Thymus (tissue), 14 donors: ENCODE measurements around the gene PCGF5. TPM values are rescaled to one million over a fixed set of nuclear protein-coding genes. Genes with fewer than 3 reads are reported as not detected.
"Not testable (repeated sequence)": the region's sequence is repeated elsewhere in the genome, so short reads cannot be mapped to it uniquely, and the experiment has no call there.

Source experiments
- DNase-seq, 9 donors: peaks; one replicate each; pipeline ENCODE4 v3.0.0-alpha.2; 2013; ENCODE audit warnings: low spot score in 9 of 9, low read depth in 6 of 9, missing footprints in 1 of 9
- H3K27ac ChIP-seq, 2 donors: one replicate each; pipeline ENCODE4 v1.5.1; 2013; ENCODE audit warnings: control low read depth in 1 of 2, low read depth in 1 of 2, low read length in 1 of 2, mild to moderate bottlenecking in 1 of 2, moderate library complexity in 1 of 2
- H3K27me3 ChIP-seq, 2 donors: one replicate each; pipeline ENCODE4 v1.5.1; 2013; ENCODE audit warnings: low read length in 1 of 2; ENCODE audit not compliant: control insufficient read depth in 2 of 2, insufficient read depth in 1 of 2
- H3K36me3 ChIP-seq, 2 donors: one replicate each; pipeline ENCODE4 v1.5.1; 2013; ENCODE audit warnings: low read length in 1 of 2, mild to moderate bottlenecking in 1 of 2, moderate library complexity in 1 of 2; ENCODE audit not compliant: control insufficient read depth in 2 of 2, insufficient read depth in 2 of 2
- H3K4me1 ChIP-seq, 2 donors: one replicate each; pipeline ENCODE4 v1.5.1; 2013; ENCODE audit warnings: low read length in 2 of 2; ENCODE audit not compliant: control insufficient read depth in 2 of 2, insufficient read depth in 2 of 2
- H3K4me3 ChIP-seq, 2 donors: one replicate each; pipeline ENCODE4 v1.5.1; 2013; ENCODE audit warnings: low read length in 2 of 2, control low read depth in 1 of 2, mild to moderate bottlenecking in 1 of 2
- H3K9me3 ChIP-seq, 2 donors: one replicate each; pipeline ENCODE4 v1.5.1; 2013; ENCODE audit warnings: low read length in 1 of 2, mild to moderate bottlenecking in 1 of 2; ENCODE audit not compliant: control insufficient read depth in 2 of 2, insufficient read depth in 1 of 2
- WGBS: extraction: QIAGEN DNeasy Blood & Tissue Kit; methylation state at CpG from one replicate; pipeline ENCODE4 v1.1.7; 2013; 5-methylcytosine and 5-hydroxymethylcytosine counted together
- long read RNA-seq, 10 donors: transcript quantifications; one replicate each; lab custom pipeline, GENCODE V29; 2026
- polyA plus RNA-seq: library from polyadenylated mRNA; stranded (reverse); fragments of 200-250 nt; gene quantifications from one replicate; pipeline ENCODE4 v1.2.3, GENCODE V29; 2013
- total RNA-seq: library from RNA; stranded (reverse); fragments of 120-200 nt; gene quantifications from one replicate; pipeline ENCODE4 v1.2.4, GENCODE V29; 2013
- donor health status: healthy.

Gene PCGF5
- total RNA-seq (37.5 TPM), polyA plus RNA-seq (29.9 TPM)
- long read RNA-seq, donor 1, full-length matches to known transcripts, result 4 of 4 reads
- long read RNA-seq, donor 1, partial matches to known transcripts, result 0 of 4 reads
- long read RNA-seq, donor 1, other reads (novel, unspliced or antisense), result 0 of 4 reads
- long read RNA-seq, donor 2, result 0 reads
- long read RNA-seq, donor 3, full-length matches to known transcripts, result 23 of 38 reads
- long read RNA-seq, donor 3, partial matches to known transcripts, result 15 of 38 reads
- long read RNA-seq, donor 3, other reads (novel, unspliced or antisense), result 0 of 38 reads
- long read RNA-seq, donor 4, full-length matches to known transcripts, result 8 of 8 reads
- long read RNA-seq, donor 4, partial matches to known transcripts, result 0 of 8 reads
- long read RNA-seq, donor 4, other reads (novel, unspliced or antisense), result 0 of 8 reads
- long read RNA-seq, donor 5, full-length matches to known transcripts, result 20 of 26 reads
- long read RNA-seq, donor 5, partial matches to known transcripts, result 6 of 26 reads
- long read RNA-seq, donor 5, other reads (novel, unspliced or antisense), result 0 of 26 reads
- long read RNA-seq, donor 6, full-length matches to known transcripts, result 9 of 9 reads
- long read RNA-seq, donor 6, partial matches to known transcripts, result 0 of 9 reads
- long read RNA-seq, donor 6, other reads (novel, unspliced or antisense), result 0 of 9 reads
- long read RNA-seq, donor 7, full-length matches to known transcripts, result 17 of 29 reads
- long read RNA-seq, donor 7, partial matches to known transcripts, result 12 of 29 reads
- long read RNA-seq, donor 7, other reads (novel, unspliced or antisense), result 0 of 29 reads
- long read RNA-seq, donor 8, transcript PCGF5-202 (3 exons, 973 nt), result major isoform, 5 of 5 reads
- long read RNA-seq, donor 8, partial matches to known transcripts, result 0 of 5 reads
- long read RNA-seq, donor 8, other reads (novel, unspliced or antisense), result 0 of 5 reads
- long read RNA-seq, donor 9, full-length matches to known transcripts, result 9 of 9 reads
- long read RNA-seq, donor 9, partial matches to known transcripts, result 0 of 9 reads
- long read RNA-seq, donor 9, other reads (novel, unspliced or antisense), result 0 of 9 reads
- long read RNA-seq, donor 10, full-length matches to known transcripts, result 10 of 10 reads
- long read RNA-seq, donor 10, partial matches to known transcripts, result 0 of 10 reads
- long read RNA-seq, donor 10, other reads (novel, unspliced or antisense), result 0 of 10 reads

DNA sequence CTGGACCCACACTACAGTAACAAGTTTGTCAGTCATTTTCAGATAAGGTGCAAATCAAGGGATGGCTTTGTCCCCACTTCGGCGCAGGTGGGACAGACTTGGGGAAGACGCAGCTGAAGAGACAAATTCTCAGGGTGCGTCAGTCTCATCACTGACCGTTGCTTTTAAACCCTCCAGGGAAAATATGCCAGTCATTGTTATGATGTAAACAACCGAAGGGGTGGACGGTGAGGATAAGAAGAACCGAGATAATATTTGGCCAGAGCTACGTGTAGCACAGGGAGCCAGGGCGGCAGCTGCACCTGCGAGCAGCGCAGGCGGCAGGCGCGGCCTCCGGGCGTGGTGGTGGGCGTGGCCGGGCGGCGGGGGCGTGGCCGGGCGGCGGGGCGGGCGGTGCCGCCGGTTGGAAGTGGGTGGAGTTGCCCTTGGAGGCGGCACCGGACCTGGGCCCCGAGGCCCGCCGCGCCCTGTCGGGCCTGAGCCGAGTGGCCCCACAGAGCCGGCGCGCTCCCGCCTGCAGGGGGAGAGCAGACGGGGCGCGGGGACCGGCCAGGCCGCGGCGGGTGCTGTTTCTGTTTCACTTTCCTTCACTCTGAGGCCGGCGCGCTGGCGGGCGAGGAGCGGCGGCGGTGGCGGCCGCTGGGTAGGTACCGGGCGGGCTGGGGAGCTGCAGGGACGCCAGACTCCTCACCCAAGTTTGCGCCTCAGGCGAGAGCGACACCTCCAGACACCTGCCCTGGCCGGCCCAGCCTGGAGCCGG lies at the start of gene PCGF5:
Gene PCGF5, plus strand, starts transcription at position 470 of the 760 bp plus-strand sequence. CDS start 2,209 bp downstream, outside the sequence.
- Histone ChIP-seq H3K9me3 (no peaks in the 10 kb centered on the region), H3K27me3 (no peaks in the 10 kb centered on the region), H3K27ac (peak within 1 kb of the TSS; percentile 80 to 81), H3K36me3 (peaks cover 0 to 20% of the 10 kb centered on the region in 2 donors), H3K4me3 (peak within 1 kb of the TSS; percentile 66 to 88), H3K4me1 (peaks cover 7 to 13% of the 10 kb centered on the region in 2 donors)
- peak; percentile 47 to 91 (median 76) for DNase-seq
- WGBS, result under 1% methylated on average over 66 of the region's 66 CpGs

DNA sequence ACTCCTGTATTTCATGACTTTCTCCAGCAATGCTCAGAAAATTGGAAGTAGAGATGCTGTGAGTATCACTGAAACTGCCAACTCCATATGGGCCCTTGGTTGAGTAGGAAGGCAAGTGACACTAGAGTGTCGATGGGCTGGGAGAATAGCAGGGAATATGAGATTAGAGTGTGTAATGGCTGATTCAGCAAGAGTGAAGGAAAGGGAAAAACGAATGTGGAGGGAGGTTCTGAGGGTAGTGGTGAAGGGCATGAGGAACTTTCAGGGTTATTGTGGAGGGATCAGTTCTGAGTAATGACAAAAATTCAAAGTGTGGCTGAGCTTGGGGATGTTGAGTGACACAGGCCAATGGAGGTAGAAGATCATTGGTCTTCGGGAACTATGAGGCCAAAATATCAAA lies 49.0 kb upstream of the PCGF5 start:
- Histone ChIP-seq H3K4me1 (no peaks in the 10 kb centered on the region), H3K27ac (no peak overlapping the region), H3K36me3 (no peaks in the 10 kb centered on the region), H3K9me3 (no peaks in the 10 kb centered on the region), H3K27me3 (no peaks in the 10 kb centered on the region), H3K4me3 (no peak overlapping the region)
- 95% methylated on average over 3 of the region's 3 CpGs for WGBS
- DNase-seq, result no peak

DNA sequence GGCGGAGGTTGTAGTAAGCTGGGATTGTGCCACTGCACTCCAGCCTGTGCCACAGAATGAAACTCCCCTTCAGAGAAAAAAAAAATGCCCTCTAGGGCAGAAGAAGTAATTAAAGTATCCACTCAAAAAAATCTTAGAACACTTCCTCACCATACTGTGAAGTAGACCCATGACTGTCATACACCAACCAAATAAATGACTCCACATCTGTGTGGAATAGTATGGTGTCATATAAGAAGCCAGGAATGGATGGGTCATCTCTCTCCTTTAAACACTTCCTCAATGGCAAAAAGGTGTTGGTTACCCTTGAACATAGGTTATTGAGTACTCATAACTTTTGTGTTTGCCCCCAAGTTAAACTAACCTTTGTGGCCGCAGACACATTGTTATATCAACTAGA lies 48.1 kb upstream of the PCGF5 start:
- Histone ChIP-seq H3K27ac (no peak overlapping the region), H3K4me3 (no peak overlapping the region), H3K4me1 (no peaks in the 10 kb centered on the region), H3K36me3 (no peaks in the 10 kb centered on the region), H3K9me3 (peaks cover 0 to 3% of the 10 kb centered on the region in 2 donors), H3K27me3 (no peaks in the 10 kb centered on the region)
- DNase-seq, result no peak
- over 99% methylated on average over 2 of the region's 2 CpGs for WGBS

DNA sequence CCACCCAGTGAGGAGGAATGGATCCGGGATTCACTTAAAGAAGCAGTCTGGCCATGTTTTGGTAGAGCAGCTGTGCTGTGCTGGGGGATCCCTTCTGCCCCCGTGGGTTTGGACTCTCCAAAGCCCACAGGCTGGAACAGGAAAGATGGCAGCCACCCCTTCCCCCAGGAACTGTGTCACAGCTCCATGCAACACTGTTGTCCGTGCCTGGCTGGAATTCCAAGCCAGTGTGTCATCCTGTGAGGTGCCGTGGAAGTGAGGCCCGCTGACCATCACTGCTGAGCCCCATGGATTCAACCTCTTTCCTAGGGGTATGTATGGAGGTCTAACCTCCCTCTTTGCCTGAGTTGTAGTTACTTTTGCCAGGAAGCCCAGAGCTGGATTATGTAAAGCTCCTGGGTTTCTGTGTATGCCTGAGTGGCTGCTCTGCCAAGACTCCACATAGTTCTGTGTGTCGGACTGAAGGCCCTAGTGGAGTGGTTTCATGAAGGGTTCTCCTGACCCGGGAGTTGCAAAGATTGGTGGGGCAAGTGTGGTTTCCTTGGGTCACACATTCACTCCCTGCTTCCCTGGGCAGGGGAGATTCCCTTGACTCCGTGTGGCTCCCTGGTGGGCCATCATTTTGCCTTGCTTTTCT lies 35.1 kb upstream of the PCGF5 start:
- H3K36me3 ChIP-seq, result peaks cover 0 to 3% of the 10 kb centered on the region in 2 donors
- H3K9me3 ChIP-seq, result peaks cover 0 to 3% of the 10 kb centered on the region in 2 donors
- H3K27me3 ChIP-seq, result no peaks in the 10 kb centered on the region
- peaks cover 16 to 24% of the 10 kb centered on the region in 2 donors for H3K4me1 ChIP-seq
- H3K4me3 ChIP-seq, result no peak overlapping the region
- no peak overlapping the region for H3K27ac ChIP-seq
- 97% methylated on average over 8 of the region's 8 CpGs for WGBS
- no peak for DNase-seq

DNA sequence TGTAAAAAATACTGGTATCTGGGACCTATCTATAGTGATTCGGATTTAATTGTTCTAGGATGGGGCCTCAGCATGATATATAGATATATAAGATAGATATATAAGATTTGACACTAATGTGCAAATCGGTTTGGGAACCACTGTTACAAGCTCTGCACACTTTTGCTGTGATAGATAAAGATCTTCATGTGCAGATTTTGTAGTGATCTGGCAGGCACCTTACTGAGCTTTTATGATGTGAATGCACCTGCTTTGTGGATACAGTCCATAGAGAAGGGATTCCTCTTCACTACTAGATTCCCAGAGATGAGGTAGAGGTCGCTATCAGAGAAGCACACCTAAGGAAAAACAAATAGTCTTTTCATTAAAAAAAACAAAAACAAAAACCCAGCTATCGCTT lies 33.3 kb upstream of the PCGF5 start:
- no peaks in the 10 kb centered on the region for H3K27me3 ChIP-seq
- WGBS, result 69% methylated on average over 4 of the region's 4 CpGs
- peaks cover 0 to 3% of the 10 kb centered on the region in 2 donors for H3K36me3 ChIP-seq
- H3K9me3 ChIP-seq, result peaks cover 0 to 3% of the 10 kb centered on the region in 2 donors
- no peak overlapping the region for H3K4me3 ChIP-seq
- peak in 1 of 9 donors; percentile 51 for DNase-seq
- H3K4me1 ChIP-seq, result peaks cover 16 to 24% of the 10 kb centered on the region in 2 donors
- no peak overlapping the region for H3K27ac ChIP-seq

DNA sequence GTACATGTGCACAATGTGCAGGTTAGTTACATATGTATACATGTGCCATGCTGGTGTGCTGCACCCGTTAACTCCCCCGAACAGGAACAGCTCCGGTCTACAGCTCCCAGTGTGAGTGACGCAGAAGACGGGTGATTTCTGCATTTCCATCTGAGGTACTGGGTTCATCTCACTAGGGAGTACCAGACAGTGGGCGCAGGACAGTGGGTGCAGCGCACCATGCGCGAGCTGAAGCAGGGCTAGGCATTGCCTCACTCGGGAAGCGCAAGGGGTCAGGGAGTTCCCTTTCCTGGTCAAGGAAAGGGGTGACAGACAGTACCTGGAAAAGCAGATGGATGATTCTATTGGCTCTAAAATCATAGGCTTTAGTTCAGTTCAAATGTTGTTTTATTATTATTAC lies 32.5 kb upstream of the PCGF5 start:
- H3K9me3 ChIP-seq, DNase-seq, H3K27ac ChIP-seq, H3K4me3 ChIP-seq, H3K27me3 ChIP-seq, H3K36me3 ChIP-seq: not testable (repeated sequence)
- H3K4me1 ChIP-seq, result peaks cover 16 to 24% of the 10 kb centered on the region in 2 donors
- 89% methylated on average over 11 of the region's 11 CpGs for WGBS

DNA sequence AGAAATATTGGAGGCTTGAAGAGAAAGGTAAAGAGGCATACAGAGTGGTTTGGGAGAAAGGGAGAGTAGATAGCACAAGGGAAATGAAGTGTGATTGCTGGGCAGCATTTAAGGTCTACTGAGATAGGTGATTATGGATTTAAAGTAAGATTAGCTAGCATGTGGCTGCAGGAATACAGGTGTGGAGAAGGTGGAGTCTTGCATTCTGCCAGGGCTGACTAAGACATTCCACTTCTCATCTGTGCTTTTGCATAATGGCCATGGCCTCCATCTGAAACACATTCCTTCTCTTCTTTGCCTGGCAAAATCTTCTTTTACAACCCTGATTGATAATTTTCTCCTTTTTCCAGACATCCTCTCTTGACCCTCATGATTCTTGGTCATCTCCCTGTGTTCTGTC lies 31.6 kb upstream of the PCGF5 start:
- Histone ChIP-seq H3K4me1 (peaks cover 16 to 24% of the 10 kb centered on the region in 2 donors), H3K9me3 (peaks cover 0 to 3% of the 10 kb centered on the region in 2 donors), H3K36me3 (peaks cover 0 to 3% of the 10 kb centered on the region in 2 donors), H3K27ac (no peak overlapping the region), H3K4me3 (no peak overlapping the region), H3K27me3 (no peaks in the 10 kb centered on the region)
- DNase-seq, result no peak

DNA sequence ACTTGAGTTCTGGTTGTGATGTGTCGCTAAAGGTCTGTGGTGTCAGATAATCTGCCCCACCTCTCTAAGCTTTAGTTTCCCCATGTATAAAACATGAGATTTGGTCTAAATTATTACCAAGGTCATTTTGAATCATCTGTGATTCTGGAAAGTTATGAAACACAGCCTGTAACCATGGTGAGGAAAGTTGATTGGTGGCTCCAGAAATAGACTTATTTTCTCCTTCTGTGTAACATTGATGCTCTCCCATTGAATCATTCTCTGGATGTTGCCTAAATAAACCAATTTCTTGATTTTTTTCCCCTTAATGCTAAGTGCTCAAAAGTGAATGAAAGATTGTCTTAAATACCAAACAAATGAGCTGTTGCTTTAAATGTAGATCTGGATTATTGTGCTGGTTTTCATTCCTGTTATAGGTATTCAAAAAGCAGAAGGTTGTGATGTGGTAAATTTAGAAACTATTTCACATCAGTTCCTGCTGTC lies 30.0 kb upstream of the PCGF5 start:
- Histone ChIP-seq H3K4me3 (no peak overlapping the region), H3K27ac (no peak overlapping the region), H3K9me3 (no peaks in the 10 kb centered on the region), H3K36me3 (peaks cover 0 to 3% of the 10 kb centered on the region in 2 donors), H3K27me3 (no peaks in the 10 kb centered on the region), H3K4me1 (peaks cover 11 to 15% of the 10 kb centered on the region in 2 donors)
- WGBS, result 96% methylated on average over 1 of the region's 1 CpG
- DNase-seq, result no peak
